Measurements from ENCODE around the gene RPS21.

The RPS21 gene

DNA sequence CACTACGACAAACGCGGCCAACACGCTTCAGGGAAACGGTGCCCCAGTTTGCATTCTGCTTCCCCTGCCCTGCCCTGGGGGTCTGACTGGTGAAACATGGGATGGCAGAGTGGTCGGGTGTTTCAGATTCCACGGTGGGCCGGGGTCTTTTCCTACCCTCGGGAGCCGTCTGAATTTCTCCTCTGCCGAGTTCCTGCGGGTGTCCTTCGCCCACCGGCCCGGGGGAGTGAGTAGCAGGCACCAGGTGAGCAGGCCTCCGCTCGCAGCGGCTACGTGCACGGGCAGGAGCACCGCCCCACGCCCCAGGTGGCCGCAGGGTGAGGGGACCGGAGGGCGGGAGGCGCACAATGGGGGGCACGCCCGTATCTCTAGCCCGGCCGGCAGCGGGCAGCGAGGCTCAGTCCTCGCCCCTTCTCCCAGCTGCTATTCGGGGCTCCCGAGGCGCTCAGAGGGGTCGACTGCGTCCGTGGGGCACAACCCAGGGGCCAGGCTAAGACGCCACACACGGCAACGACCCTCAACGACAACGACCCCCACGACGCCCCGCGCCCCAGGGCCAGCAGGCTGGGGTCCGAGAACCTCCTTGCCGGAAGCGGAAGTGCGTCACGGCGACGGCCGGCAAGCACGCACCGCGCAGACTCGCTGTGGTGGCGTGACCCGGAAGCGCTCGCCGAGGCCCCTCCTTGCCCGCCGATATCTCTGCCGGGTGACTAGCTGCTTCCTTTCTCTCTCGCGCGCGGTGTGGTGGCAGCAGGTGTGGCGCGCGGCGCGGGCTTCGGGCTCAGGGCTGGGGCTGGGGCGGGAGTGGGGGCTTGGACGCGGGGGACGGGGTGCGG is at the start of gene RPS21:
TSS of gene RPS21 (plus strand) at position 721 of the 836 bp plus-strand sequence. CDS start 236 bp downstream, outside the sequence.
- DNase-seq (ENCODE audit: low spot score): peak; percentile 94

DNA sequence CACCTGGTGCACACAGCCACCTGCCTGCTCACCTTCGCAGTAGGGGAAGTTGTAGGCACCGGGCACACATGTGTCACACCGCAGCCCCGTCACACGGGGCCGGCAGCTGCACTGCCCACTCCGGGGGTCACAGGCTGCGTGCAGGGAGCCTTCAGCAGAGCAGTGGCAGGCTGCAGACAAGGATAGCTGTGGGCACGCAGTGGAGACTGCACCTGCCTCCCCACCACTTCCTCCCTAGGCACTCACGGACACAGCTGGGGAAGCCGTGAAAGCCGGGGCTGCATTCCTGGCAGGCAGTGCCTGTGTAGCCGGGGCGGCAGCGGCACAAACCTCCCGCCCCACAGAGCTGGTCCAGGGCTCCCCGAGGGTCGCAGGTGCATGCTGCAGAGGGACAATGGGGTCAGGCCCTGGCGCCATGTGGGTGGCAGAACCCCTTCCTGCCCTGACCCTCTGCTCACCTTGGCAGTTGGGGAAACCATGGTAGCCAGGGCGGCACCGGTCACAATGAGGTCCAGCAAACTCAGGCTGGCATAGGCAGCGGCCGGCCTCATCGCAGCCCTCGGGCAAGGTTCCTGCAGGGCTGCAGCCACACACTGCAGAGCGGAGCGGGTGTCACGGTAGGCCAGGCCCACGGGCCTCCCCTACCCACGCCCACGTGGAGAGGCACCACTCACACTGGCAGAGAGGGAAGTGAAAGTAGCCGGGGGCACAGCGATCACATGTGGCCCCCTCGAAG is 49.2 kb upstream of the RPS21 start:
- DNase-seq (ENCODE audit: low spot score): no peak

- DNase-seq (ENCODE audit: low spot score): no peak
These were observed 48.6 kb upstream of the RPS21 start for GRCh38 chr20:62338294-62338620.

DNA sequence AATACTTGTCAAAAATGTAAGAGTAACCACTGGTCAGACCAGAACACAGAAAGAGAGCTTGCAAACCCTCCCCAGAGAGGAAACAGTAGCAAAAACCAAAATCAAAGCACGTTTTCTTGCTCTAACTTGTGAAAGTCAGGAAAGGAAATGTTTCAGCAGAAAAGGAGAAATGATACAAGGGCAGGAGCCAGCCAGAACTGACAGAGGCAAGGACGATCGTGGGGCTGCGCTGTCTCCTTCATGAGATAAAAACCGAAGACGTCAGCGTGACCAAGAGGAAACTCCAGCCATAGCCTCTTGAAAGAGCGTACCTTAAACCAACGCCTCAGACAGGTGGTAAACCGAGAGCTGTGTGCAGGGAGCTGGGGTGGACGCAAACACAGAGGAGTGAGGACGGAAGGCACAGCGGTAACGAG is 47.2 kb upstream of the RPS21 start:
- no peak for DNase-seq (ENCODE audit: low spot score)

GRCh38 chr20:62342910-62343309 is 44.0 kb upstream of the RPS21 start:
- no peak for DNase-seq (ENCODE audit: low spot score)

- DNase-seq (ENCODE audit: low spot score): no peak
These were observed 42.8 kb upstream of the RPS21 start for GRCh38 chr20:62344092-62344491.

DNA sequence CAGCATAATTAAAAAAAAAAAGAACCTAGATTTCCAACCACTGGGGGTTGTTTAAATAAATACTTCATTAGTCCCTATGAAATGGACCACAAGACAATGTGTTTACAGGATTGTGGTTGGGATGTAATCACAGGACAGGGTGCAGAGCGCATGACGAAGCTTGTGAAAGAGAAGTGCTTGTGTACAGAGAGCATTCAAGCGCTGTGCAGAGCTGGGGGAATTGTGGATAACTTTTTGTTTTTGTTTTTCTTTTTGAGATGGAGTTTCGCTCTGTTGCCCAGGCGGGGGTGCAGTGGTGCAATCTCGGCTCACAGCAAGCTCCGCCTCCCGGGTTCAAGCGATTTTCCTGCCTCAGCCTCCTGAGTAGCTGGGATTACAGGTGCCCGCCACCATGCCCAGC is 42.1 kb upstream of the RPS21 start:
- DNase-seq (ENCODE audit: low spot score): no peak

DNA sequence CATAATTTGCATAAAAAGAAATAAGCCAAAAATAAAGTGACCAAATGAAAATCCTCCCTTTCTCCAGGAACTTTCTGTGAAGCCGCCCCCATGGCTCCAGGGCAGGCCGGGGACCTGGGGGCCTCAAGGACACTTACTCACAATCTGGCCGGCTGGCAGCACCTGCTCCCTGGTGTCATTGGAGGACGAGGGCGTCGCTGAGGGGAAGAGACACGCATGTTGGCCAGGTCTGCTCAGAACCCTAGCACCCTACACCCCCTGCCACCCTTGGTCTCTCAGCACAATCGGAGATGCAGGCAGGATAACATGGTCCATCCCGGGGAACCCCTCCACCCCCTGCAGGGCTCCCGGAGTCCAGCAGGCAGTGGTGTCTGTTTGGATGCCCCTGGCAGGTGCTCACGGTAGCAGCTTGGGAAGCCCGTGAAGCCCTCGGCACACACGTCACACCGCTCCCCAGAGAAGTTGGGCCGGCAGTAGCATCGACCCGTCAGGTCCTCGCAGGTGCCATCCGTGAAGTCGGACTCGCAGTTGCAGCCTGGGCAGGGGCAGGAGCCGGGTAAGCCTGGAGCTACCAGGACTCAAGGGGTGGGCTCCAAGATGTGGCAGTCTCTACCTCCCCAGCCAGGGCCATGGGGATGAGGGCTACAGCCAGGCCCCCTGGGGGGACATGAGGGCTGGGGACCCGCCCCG is 41.1 kb upstream of the RPS21 start:
- no peak for DNase-seq (ENCODE audit: low spot score)

- DNase-seq (ENCODE audit: low spot score): no peak
These were observed 40.3 kb upstream of the RPS21 start for GRCh38 chr20:62346398-62347150.

- no peak for DNase-seq (ENCODE audit: low spot score)
These were observed 39.8 kb upstream of the RPS21 start for GRCh38 chr20:62347151-62347404.

GRCh38 chr20:62347445-62347844 is 39.5 kb upstream of the RPS21 start:
- no peak for DNase-seq (ENCODE audit: low spot score)

DNA sequence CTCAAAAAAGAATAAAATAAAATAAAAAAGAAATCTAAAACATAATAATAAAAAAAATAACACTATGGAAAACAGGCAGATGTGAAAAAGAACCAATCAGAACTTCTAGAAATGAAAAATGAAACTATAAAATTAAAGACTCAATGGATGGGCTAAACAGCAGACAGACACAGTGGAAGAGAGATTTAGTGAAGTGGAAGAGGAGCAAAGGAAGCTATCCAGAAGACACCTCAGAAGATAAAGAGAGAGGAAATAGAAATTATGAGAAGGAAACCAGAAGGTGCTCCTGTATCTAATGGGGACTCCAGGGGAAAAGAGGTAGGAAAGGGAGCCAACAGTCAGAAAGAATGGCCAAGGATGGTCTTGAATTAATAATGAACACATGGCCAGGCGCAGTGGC is 38.3 kb upstream of the RPS21 start:
- no peak for DNase-seq (ENCODE audit: low spot score)

DNA sequence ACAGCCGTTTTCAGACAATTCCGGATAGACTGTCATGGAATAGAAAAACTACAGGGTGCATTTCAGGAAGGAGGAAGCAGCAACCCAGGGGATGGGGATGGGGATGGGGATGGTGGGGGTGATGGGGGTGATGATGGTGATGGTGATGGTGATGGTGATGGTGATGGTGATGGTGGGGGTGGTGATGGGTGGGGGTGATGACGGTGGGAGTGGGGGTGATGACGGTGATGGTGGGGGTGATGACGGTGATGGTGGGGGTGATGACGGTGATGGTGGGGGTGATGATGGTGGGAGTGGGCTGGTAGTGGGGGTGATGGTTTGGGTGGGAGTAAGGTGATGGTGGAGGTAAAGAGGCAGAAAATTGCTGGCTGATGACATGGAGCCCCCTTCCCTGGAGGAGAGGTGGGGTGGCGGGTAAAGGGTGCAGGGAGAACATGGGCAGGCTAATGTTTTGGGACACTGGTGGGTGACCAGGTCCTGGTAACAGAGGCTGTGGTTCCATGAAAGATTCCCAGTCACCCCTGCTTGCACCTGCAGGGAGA is 37.3 kb upstream of the RPS21 start:
- DNase-seq (ENCODE audit: low spot score): no peak

DNA sequence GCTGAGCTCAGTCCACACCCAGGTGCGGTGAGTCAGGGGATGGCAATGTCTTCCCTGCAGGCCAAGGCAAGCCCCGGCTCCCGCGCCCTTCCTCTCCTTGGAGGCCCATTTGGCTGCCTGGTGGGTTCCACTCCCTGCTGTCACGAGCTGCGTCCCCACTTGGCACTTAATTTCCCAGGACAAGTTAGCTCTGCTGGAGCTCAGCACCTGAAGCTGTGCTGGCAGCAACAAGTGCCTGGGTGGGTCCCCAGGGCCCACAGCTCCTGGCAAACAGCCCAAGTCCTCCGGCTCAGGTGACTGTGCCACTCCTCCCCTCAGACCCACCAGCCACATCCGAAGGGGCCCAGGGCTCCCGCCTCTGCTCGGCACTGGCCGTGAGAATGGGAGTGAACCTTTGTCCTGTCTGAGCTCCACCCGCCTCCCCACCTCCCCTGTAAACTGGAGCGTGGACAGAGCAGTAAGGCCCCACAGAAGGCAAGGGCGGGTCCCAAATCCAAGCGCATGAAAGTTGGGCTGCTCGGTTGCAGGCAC is 36.7 kb upstream of the RPS21 start:
- no peak for DNase-seq (ENCODE audit: low spot score)

DNA sequence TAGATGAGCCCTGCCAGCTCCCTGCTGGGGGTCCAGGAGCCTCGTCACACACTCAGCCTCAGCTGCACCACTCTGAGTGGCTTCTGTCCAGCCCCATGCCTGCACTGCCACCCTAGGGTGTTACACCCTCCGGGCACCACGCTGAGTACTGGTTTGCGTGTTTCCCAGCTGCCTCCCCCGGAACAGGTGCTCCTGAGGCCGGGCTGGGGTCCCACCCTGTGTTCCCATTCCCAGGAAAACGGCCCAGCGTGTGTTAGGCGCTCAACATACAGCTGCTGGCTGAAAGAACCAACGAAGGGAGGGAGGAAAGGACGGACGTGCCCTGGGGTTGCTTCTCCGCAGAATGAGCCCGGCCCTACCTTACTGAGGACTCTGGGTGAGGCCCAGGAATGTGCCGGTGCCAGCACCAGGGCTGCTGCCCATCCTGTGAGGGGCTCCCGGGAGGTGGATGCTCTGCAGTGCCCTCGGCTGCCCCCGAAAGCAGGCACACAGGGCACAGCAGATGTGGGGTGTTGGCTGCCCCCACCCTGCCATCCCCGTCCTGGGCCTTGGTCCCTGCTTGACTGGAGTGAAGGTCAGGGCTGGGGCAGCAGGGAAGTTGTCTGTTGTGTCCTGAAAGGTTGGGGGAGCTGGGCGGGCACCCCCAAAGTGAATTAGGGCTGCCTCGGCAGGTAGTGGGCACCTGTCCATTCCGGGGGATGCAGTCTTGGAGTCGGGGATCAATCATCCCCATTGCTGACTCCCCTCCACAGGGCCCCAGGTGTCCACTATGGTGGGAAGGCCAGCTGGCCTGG is 36.1 kb upstream of the RPS21 start:
- no peak for DNase-seq (ENCODE audit: low spot score)

DNA sequence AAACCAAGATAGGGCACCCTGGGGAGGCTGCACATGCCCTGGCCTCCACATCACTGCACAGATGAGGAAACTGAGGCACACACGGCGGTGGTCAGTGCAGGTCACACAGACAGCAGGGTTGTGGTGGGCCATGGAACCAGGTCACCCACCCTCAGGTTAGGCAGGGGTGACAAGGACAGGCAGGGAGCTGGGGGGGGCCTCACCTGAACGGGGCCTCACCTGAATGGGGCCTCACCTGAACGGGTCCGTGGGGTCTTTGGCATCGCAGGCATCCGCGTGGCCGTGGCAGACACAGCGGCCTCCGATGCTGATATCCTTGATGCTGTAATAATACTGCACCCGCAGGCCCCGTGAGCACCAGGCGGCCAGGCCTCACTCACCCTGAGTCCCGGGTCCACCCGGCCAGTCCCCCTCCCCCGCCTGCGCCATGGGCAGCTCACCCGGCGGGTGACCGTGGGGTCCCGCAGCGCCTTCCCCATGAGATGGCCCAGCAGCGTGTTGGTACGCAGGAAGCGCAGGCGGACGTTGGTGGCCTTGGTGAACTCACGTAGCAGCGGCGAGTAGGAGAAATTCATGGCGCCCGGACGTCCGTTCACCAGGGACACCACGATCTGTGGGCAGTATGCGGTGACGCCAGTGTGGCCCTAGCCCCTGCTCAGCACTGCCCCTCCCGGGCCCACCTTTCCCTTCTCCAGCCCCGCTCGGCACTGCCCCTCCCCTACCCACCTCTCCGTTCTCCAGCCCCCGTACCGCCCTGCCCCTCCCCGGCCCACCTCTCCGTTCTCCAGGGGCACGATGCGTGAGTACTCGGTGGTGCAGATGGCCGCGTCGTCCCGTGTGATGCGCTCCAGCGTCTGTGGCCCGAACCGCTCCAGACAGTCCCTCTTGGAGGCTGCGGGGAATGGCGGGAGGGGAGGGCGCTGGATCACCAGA is 35.2 kb upstream of the RPS21 start:
- no peak for DNase-seq (ENCODE audit: low spot score)

- DNase-seq (ENCODE audit: low spot score): no peak
These were observed 34.3 kb upstream of the RPS21 start for GRCh38 chr20:62352402-62353288.

- no peak for DNase-seq (ENCODE audit: low spot score)
These were observed 33.4 kb upstream of the RPS21 start for GRCh38 chr20:62353289-62354030.
